GM12892 (cell line): Measurements from ENCODE around the gene SLC4A3.

Experiments
- POLR2A ChIP-seq: IDR thresholded peaks from 2 replicates; pipeline ENCODE4 v1.6.1; 2011; ENCODE audit warnings: low read depth, low read length, control low read depth
- TAF1 ChIP-seq: IDR thresholded peaks from 2 replicates; pipeline ENCODE4 v1.6.1; 2011; ENCODE audit warnings: low read depth, mild to moderate bottlenecking, control low read depth, low read length, borderline replicate concordance

DNA sequence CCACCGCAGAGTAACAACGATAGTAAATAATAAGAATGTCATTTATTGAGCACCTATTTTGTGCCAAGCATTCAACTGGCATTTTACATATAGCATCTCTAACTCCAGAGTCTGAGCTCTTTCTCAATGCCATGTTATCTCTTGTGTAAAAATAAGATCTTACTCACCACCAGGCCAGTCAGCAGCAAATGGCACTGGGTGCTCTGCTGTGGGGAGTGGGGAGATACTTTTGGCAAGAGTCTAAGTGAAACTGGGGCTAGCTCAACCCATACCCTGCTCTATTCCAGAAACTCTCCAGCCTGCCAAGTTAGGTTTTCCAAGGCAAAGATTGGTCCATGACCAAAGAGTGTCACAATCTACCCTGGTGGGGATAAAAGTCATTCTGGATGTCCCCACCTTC is 5.0 kb upstream of the SLC4A3 start:
- TF ChIP-seq POLR2A (no peak), TAF1 (no peak)
